ENCODE results near the gene EIF4G3.
"Not testable (repeated sequence)": the region's sequence is repeated elsewhere in the genome, so short reads cannot be mapped to it uniquely, and the experiment has no call there.

Gene EIF4G3

DNA sequence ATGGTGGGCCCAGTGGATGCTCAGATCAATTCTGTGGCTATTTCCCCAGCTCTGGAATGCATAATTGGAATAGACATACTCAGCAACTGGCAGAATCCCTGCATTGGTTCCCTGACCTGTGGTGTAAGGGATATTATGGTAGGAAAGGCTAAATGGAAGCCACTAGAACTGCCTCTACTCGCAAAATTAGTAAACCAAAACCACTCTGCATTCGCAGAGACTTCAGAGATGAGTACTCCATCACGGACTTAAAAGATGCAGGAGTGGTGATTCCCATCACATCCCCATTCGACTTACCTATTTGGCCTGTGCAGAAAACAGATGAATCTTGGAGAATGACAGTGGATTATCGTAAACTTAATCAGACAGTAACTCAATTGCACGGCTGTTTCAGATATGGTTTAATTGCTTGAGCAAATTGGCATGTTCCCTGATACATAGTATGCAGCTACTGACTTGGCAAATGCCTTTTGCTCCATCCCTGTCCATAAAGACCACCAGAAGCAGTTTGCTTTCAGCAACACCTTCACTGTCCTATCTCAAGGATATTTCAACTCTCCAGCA is 31.5 kb upstream of the EIF4G3 start:
- H3K4me2 ChIP-seq (ENCODE audit: low read length, poor library complexity, severe bottlenecking); H3K79me1 ChIP-seq (replicated peaks; ENCODE audit: low read length, poor library complexity, severe bottlenecking); H4K91ac ChIP-seq (ENCODE audit: low read length); H3K36me3 ChIP-seq (ENCODE audit: control insufficient read depth in 1 of 2, insufficient read depth in 2 of 2, low read depth in 1 of 2, low read length in 2 of 2); H3K9me3 ChIP-seq (ENCODE audit: control insufficient read depth, low read length); H2BK15ac ChIP-seq (ENCODE audit: low read depth, poor library complexity, severe bottlenecking); H2AK5ac ChIP-seq (ENCODE audit: low read length, severe bottlenecking); H3K14ac ChIP-seq (ENCODE audit: low read length in 2 of 2); H3K18ac ChIP-seq (ENCODE audit: low read depth in 1 of 2, low read length in 2 of 2); H3K4me1 ChIP-seq (ENCODE audit: control insufficient read depth, insufficient read depth, low read depth, low read length); H3K4me3 ChIP-seq (ENCODE audit: insufficient read depth in 1 of 2, low read depth in 1 of 2, low read length in 2 of 2); H3K4ac ChIP-seq (ENCODE audit: low read depth in 1 of 2, low read length in 2 of 2); H3K23ac ChIP-seq (ENCODE audit: low read length in 2 of 2); H2BK5ac ChIP-seq (ENCODE audit: low read depth, low read length, poor library complexity, severe bottlenecking); H3K9ac ChIP-seq (ENCODE audit: low read length); DNase-seq; H2AFZ ChIP-seq (ENCODE audit: low read depth, low read length); H3K27ac ChIP-seq (ENCODE audit: low read length, poor library complexity, severe bottlenecking); H2BK120ac ChIP-seq (ENCODE audit: low read depth, low read length); H3K27me3 ChIP-seq (ENCODE audit: control insufficient read depth in 1 of 2, insufficient read depth in 1 of 2, low read length in 2 of 2); H4K8ac ChIP-seq (ENCODE audit: low read length); H2BK12ac ChIP-seq (ENCODE audit: low read length in 2 of 2): not testable (repeated sequence)
- 95% methylated on average over 6 of the region's 6 CpGs for WGBS

DNA sequence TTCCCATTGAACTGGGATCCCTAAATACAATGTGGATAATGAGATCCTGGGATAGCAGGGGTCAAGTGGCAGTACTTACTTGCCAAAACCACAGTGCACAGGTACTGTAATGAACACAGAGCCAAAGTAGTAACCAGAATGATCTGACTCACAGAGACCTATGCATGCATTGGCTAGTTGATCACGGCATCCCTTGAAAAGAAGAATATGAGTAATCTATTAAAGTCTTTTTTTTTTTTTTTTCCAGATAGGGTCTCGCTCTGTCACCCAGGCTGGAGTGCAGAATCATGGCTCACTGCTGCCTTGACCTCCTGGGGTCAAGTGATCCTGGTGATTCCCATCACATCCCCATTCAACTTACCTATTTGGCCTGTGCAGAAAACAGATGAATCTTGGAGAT is 29.4 kb upstream of the EIF4G3 start:
- no peak overlapping the region for H2AK5ac ChIP-seq (ENCODE audit: low read length, severe bottlenecking)
- H2BK5ac ChIP-seq (ENCODE audit: low read depth, low read length, poor library complexity, severe bottlenecking), result no peak overlapping the region
- no peak overlapping the region for H3K27ac ChIP-seq (ENCODE audit: low read length, poor library complexity, severe bottlenecking)
- H3K36me3 ChIP-seq (ENCODE audit: control insufficient read depth in 1 of 2, insufficient read depth in 2 of 2, low read depth in 1 of 2, low read length in 2 of 2), result no peaks in the 10 kb centered on the region
- no peak overlapping the region for H2AFZ ChIP-seq (ENCODE audit: low read depth, low read length)
- H3K4me3 ChIP-seq (ENCODE audit: insufficient read depth in 1 of 2, low read depth in 1 of 2, low read length in 2 of 2), result no peak overlapping the region
- H3K23ac ChIP-seq (ENCODE audit: low read length in 2 of 2), result no peak overlapping the region
- H2BK120ac ChIP-seq (ENCODE audit: low read depth, low read length), result no peak overlapping the region
- WGBS, result no CpG with 5 or more reads among the region's 2 CpGs
- H4K91ac ChIP-seq (ENCODE audit: low read length), result no peak overlapping the region
- H3K27me3 ChIP-seq (ENCODE audit: control insufficient read depth in 1 of 2, insufficient read depth in 1 of 2, low read length in 2 of 2), result no peaks in the 10 kb centered on the region
- no peak overlapping the region for H3K9ac ChIP-seq (ENCODE audit: low read length)
- no peak for DNase-seq
- H2BK12ac ChIP-seq (ENCODE audit: low read length in 2 of 2), result no peak overlapping the region
- no peak overlapping the region for H3K14ac ChIP-seq (ENCODE audit: low read length in 2 of 2)
- H3K18ac ChIP-seq (ENCODE audit: low read depth in 1 of 2, low read length in 2 of 2), result no peak overlapping the region
- H3K4me1 ChIP-seq (ENCODE audit: control insufficient read depth, insufficient read depth, low read depth, low read length), result no peaks in the 10 kb centered on the region
- no peak overlapping the region for H3K4ac ChIP-seq (ENCODE audit: low read depth in 1 of 2, low read length in 2 of 2)
- no peaks in the 10 kb centered on the region for H3K9me3 ChIP-seq (ENCODE audit: control insufficient read depth, low read length)
- H4K8ac ChIP-seq (ENCODE audit: low read length), result no peak overlapping the region
- H2BK15ac ChIP-seq (ENCODE audit: low read depth, poor library complexity, severe bottlenecking), result no peak overlapping the region
- no peaks in the 10 kb centered on the region for H3K79me1 ChIP-seq (replicated peaks; ENCODE audit: low read length, poor library complexity, severe bottlenecking)
- no peak overlapping the region for H3K4me2 ChIP-seq (ENCODE audit: low read length, poor library complexity, severe bottlenecking)

DNA sequence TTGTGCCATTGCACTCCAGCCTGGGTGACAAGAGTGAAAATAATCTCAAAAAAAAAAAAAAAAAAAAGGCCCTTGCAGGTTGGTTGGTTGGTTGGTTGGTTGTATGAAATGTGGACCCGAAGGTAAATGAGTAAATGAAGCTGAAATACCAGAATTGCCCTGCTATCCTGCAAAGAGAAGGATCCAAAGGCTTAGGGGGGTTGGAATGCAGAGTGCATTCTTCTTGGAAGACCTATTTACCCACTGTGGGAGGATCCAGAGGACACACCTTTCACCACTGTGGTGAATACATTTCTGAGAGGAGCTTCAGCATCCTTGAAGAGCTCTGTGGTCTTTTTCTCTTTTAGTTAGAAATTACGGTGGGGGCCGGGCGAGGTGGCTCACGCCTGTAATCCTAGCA is 28.7 kb upstream of the EIF4G3 start:
- Histone ChIP-seq H2AFZ (ENCODE audit: low read depth, low read length) (no peak overlapping the region), H3K9ac (ENCODE audit: low read length) (no peak overlapping the region), H4K91ac (ENCODE audit: low read length) (no peak overlapping the region), H3K27me3 (ENCODE audit: control insufficient read depth in 1 of 2, insufficient read depth in 1 of 2, low read length in 2 of 2) (no peaks in the 10 kb centered on the region), H2BK15ac (ENCODE audit: low read depth, poor library complexity, severe bottlenecking) (no peak overlapping the region), H3K4me1 (ENCODE audit: control insufficient read depth, insufficient read depth, low read depth, low read length) (no peaks in the 10 kb centered on the region), H3K4ac (ENCODE audit: low read depth in 1 of 2, low read length in 2 of 2) (no peak overlapping the region), H3K23ac (ENCODE audit: low read length in 2 of 2) (no peak overlapping the region), H3K36me3 (ENCODE audit: control insufficient read depth in 1 of 2, insufficient read depth in 2 of 2, low read depth in 1 of 2, low read length in 2 of 2) (no peaks in the 10 kb centered on the region), H2BK120ac (ENCODE audit: low read depth, low read length) (no peak overlapping the region), H3K79me1 (replicated peaks; ENCODE audit: low read length, poor library complexity, severe bottlenecking) (no peaks in the 10 kb centered on the region), H3K4me2 (ENCODE audit: low read length, poor library complexity, severe bottlenecking) (no peak overlapping the region), H2AK5ac (ENCODE audit: low read length, severe bottlenecking) (no peak overlapping the region), H3K9me3 (ENCODE audit: control insufficient read depth, low read length) (no peaks in the 10 kb centered on the region), H4K8ac (ENCODE audit: low read length) (no peak overlapping the region), H3K4me3 (ENCODE audit: insufficient read depth in 1 of 2, low read depth in 1 of 2, low read length in 2 of 2) (no peak overlapping the region), H3K14ac (ENCODE audit: low read length in 2 of 2) (no peak overlapping the region), H3K18ac (ENCODE audit: low read depth in 1 of 2, low read length in 2 of 2) (no peak overlapping the region), H2BK12ac (ENCODE audit: low read length in 2 of 2) (no peak overlapping the region), H3K27ac (ENCODE audit: low read length, poor library complexity, severe bottlenecking) (no peak overlapping the region), H2BK5ac (ENCODE audit: low read depth, low read length, poor library complexity, severe bottlenecking) (no peak overlapping the region)
- WGBS, result 99% methylated on average over 5 of the region's 5 CpGs
- no peak for DNase-seq

DNA sequence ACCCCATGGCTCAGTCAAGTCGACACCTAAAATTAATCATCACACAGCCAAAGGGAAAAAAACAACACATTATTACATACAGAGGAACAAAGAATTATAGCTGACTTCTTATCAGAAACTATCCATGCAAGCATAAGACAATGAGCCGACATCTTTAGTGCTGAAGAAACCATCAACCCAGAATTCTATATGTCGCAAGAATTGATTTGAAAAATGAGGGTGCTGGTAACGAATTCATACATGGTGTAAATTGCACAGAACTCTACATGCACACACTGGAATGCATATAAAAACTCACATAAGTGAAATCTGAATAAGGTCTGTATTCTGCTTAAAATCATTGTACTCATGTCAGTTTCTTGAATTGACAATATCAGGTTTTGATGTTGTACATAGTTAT is 25.0 kb upstream of the EIF4G3 start:
- no peak overlapping the region for H4K91ac ChIP-seq (ENCODE audit: low read length)
- H2BK12ac ChIP-seq (ENCODE audit: low read length in 2 of 2), result no peak overlapping the region
- H3K9ac ChIP-seq (ENCODE audit: low read length), result no peak overlapping the region
- H3K18ac ChIP-seq (ENCODE audit: low read depth in 1 of 2, low read length in 2 of 2), result no peak overlapping the region
- H3K14ac ChIP-seq (ENCODE audit: low read length in 2 of 2), result no peak overlapping the region
- H2BK5ac ChIP-seq (ENCODE audit: low read depth, low read length, poor library complexity, severe bottlenecking), result no peak overlapping the region
- no peaks in the 10 kb centered on the region for H3K4me1 ChIP-seq (ENCODE audit: control insufficient read depth, insufficient read depth, low read depth, low read length)
- H3K4me3 ChIP-seq (ENCODE audit: insufficient read depth in 1 of 2, low read depth in 1 of 2, low read length in 2 of 2), result no peak overlapping the region
- no peak overlapping the region for H2AFZ ChIP-seq (ENCODE audit: low read depth, low read length)
- H2BK15ac ChIP-seq (ENCODE audit: low read depth, poor library complexity, severe bottlenecking), result no peak overlapping the region
- H3K27ac ChIP-seq (ENCODE audit: low read length, poor library complexity, severe bottlenecking), result no peak overlapping the region
- no peak overlapping the region for H2AK5ac ChIP-seq (ENCODE audit: low read length, severe bottlenecking)
- 100% methylated on average over 1 of the region's 4 CpGs for WGBS
- H3K4ac ChIP-seq (ENCODE audit: low read depth in 1 of 2, low read length in 2 of 2), result no peak overlapping the region
- H2BK120ac ChIP-seq (ENCODE audit: low read depth, low read length), result no peak overlapping the region
- H3K23ac ChIP-seq (ENCODE audit: low read length in 2 of 2), result no peak overlapping the region
- H3K9me3 ChIP-seq (ENCODE audit: control insufficient read depth, low read length), result no peaks in the 10 kb centered on the region
- DNase-seq, result no peak
- no peak overlapping the region for H3K4me2 ChIP-seq (ENCODE audit: low read length, poor library complexity, severe bottlenecking)
- H3K36me3 ChIP-seq (ENCODE audit: control insufficient read depth in 1 of 2, insufficient read depth in 2 of 2, low read depth in 1 of 2, low read length in 2 of 2), result no peaks in the 10 kb centered on the region
- no peaks in the 10 kb centered on the region for H3K79me1 ChIP-seq (replicated peaks; ENCODE audit: low read length, poor library complexity, severe bottlenecking)
- H3K27me3 ChIP-seq (ENCODE audit: control insufficient read depth in 1 of 2, insufficient read depth in 1 of 2, low read length in 2 of 2), result no peaks in the 10 kb centered on the region
- H4K8ac ChIP-seq (ENCODE audit: low read length), result no peak overlapping the region

All from mesenchymal stem cell (in vitro differentiated cells and primary cell).